Bronchial epithelial cell (primary cell): ENCODE data around the gene ZBTB12. TPM values are rescaled to one million over a fixed set of nuclear protein-coding genes. Genes with fewer than 3 reads are reported as not detected.

Source experiments
- DNase-seq: peaks from one replicate; pipeline ENCODE4 v3.0.0-alpha.2; 2010; ENCODE audit warnings: low read depth
- FAIRE-seq: peaks from 2 replicates; lab custom pipeline; 2011; peaks lifted over from hg19 to GRCh38; lab: Jason Lieb, UNC
- H3K27me3 ChIP-seq: 2 replicates; pipeline ENCODE4 v1.5.1; 2011; ENCODE audit warnings: low read length; ENCODE audit not compliant: control insufficient read depth, insufficient read depth
- H3K36me3 ChIP-seq: 2 replicates; pipeline ENCODE4 v1.5.1; 2011; ENCODE audit warnings: low read length; ENCODE audit not compliant: control insufficient read depth, insufficient read depth
- H3K4me3 ChIP-seq: 2 replicates; pipeline ENCODE4 v1.5.1; 2011; ENCODE audit warnings: mild to moderate bottlenecking, low read depth, low read length, control low read depth
- CTCF ChIP-seq: IDR thresholded peaks from 2 replicates; pipeline ENCODE4 v1.5.1; 2011; ENCODE audit warnings: mild to moderate bottlenecking, moderate library complexity, low read length, control low read depth, inconsistent platforms; ENCODE audit not compliant: insufficient read depth, severe bottlenecking
- total RNA-seq: library from RNA; depleted of rRNA; stranded (reverse); fragments of >200 nt; gene quantifications from 2 replicates; pipeline ENCODE4 v1.2.1, GENCODE V29; 2014

The ZBTB12 gene
- 0.64 and 1.3 TPM in 2 replicates for total RNA-seq

DNA sequence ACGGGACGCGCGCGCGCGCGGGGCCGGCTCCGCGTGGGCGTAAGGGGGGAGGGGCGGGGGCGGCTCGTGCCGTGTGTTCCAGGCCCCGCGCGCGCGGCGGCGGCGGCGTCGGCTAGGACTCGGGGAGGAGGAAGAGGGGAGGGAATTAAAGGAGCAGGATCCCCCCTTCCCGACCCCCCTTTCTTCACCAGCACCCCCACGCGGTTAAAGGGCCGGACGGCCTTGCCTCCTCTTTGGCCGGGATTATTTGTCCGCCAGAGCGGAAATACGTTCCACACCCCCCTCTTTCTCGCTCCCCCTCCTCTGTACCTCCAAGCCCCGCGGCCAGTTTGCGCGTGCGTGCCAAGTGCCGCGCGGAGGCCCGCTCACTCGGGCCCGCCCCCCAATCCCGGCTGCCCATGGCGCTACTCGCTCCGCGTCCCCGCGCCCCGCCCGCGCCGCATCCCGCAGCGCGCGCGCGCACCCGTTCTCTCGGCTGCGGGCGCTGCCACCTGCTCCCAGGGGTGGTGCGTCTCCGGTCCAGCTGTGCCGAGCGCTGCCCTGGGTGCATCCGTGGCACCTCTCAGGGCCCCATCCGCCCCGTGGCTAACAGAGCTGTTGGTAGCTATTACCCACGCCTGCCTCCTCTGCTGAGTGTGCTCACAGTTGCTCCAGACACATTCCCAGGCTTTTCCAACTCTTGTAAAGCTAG, at the start of gene ZBTB12:
ZBTB12 (minus strand) TSS at position 134 of the 691 bp plus-strand sequence. CDS start 781 bp downstream, outside the sequence.
- DNase-seq (peak; percentile 68), FAIRE-seq (no peak)
- no peaks in the 10 kb centered on the region for H3K27me3 ChIP-seq
- no peaks in the 10 kb centered on the region for H3K36me3 ChIP-seq
- TF ChIP-seq CTCF, result no peak
- H3K4me3 ChIP-seq, result peak within 1 kb of the TSS; percentile 48

DNA sequence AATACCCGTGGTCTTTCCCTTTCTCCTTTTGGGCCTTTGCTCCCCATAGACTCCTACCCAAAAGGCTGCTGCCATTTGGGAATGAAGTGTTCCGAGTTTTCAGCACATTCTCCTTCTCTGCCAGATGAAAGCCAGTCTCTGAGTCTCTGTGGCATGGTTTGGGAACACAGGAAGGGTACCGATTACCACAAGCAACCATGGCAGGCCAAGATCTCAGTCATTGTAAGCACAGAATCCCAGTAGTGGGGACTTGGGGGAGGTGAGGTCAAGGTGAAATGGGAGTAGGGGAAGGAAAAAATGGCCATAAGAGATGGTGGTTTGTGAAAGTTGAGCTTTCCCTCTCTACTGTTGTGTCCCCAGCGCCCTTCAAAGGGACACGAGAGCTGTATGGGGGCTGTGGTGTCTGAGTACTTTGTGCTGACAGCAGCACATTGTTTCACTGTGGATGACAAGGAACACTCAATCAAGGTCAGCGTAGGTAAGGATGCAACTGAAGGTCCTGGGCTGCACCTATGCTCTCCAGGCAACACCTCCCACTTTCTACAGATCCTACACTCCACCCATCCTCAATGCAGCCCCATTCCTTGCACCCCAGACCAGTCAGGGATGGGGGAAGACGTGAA, 48.2 kb upstream of the ZBTB12 start:
- H3K36me3 ChIP-seq, result peaks cover 10% of the 10 kb centered on the region
- FAIRE-seq (no peak), DNase-seq (no peak)
- no peak for TF ChIP-seq CTCF
- no peaks in the 10 kb centered on the region for H3K27me3 ChIP-seq
- no peak overlapping the region for H3K4me3 ChIP-seq

DNA sequence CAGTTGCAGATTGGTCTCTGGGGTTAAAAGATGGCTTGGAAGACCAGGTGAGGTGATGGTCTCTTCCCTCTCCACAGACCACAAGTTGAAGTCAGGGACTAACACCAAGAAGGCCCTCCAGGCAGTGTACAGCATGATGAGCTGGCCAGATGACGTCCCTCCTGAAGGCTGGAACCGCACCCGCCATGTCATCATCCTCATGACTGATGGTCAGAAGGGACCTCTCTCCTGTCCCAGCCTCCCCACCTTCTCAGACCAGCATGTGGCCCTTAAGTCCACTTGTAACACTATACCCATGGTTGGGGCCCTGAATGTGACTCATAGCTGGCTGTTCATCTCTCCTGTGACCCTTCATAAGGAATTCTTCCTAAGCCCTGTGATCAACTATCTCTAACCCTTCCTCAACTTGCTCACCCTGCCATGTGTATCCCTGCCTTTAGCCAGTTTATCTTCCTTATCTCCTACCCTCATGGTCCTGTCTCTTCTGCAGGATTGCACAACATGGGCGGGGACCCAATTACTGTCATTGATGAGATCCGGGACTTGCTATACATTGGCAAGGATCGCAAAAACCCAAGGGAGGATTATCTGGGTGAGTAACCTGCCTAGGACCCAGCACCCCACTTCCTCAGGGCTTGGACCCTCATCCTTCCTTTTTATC, 47.0 kb upstream of the ZBTB12 start:
- FAIRE-seq (no peak), DNase-seq (peak; percentile 47)
- Histone ChIP-seq H3K36me3 (peaks cover 3% of the 10 kb centered on the region), H3K4me3 (no peak overlapping the region), H3K27me3 (no peaks in the 10 kb centered on the region)
- no peak for TF ChIP-seq CTCF

- H3K27me3 ChIP-seq, result no peaks in the 10 kb centered on the region
- H3K36me3 ChIP-seq, result peaks cover 3% of the 10 kb centered on the region
- no peak for FAIRE-seq
- no peak overlapping the region for H3K4me3 ChIP-seq
- TF ChIP-seq CTCF, result no peak
- DNase-seq, result no peak
Observed at GRCh38 chr6:31948306-31948705, 46.4 kb upstream of the ZBTB12 start.

DNA sequence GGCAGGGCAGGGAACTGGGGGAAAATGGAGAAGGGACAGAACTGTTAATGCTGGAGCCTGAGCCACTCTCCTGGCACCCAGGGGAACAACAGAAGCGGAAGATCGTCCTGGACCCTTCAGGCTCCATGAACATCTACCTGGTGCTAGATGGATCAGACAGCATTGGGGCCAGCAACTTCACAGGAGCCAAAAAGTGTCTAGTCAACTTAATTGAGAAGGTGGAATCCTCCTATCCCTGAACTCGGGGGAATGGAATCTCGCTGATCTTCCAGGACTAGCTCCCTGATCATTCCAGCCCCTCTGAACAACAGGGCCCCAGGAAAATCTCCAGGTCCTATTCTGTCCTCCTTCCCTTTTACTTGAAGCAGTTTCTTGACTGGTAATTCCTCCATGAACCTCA, 46.0 kb upstream of the ZBTB12 start:
- Histone ChIP-seq H3K4me3 (no peak overlapping the region), H3K27me3 (no peaks in the 10 kb centered on the region), H3K36me3 (peaks cover 3% of the 10 kb centered on the region)
- TF ChIP-seq CTCF, result no peak
- FAIRE-seq, result no peak
- DNase-seq, result no peak
